Caki2 (cell line): ENCODE results near the gene WNT9A. TPM values are rescaled to one million over a fixed set of nuclear protein-coding genes. Genes with fewer than 3 reads are reported as not detected.

ENCODE experiments used
- DNase-seq: peaks from one replicate; pipeline ENCODE4 v3.0.0-alpha.2; 2015; ENCODE audit warnings: low read depth
- in situ Hi-C: cut with HindIII; loops from 2 replicates; pipeline ENCODE4 v1.10.0; 2016; ENCODE audit warnings: low sequenced_read_pairs, low pct_unique_long_range_greater_than_20kb, mixed read lengths
- total RNA-seq: library from RNA; depleted of rRNA; stranded (reverse); fragments of >200 nt; shearing (Covaris generic); gene quantifications from 2 replicates; pipeline ENCODE4 v1.2.3, GENCODE V29; 2014; ENCODE audit warnings: low replicate concordance

WNT9A gene
- total RNA-seq, 1 experiment from 2014 or later: 1.1 TPM

- in situ Hi-C loops: no loop called here
- no peak for DNase-seq
These were observed 51.7 kb downstream of the WNT9A start for GRCh38 chr1:227895828-227896685.

GRCh38 chr1:227894831-227895451 lies 52.8 kb downstream of the WNT9A start:
- no peak for DNase-seq
- in situ Hi-C loops: no loop called here

- in situ Hi-C loops: no loop called here
- DNase-seq: no peak
These were observed 53.6 kb downstream of the WNT9A start for GRCh38 chr1:227893949-227894721.

- in situ Hi-C loops: no loop called here
- no peak for DNase-seq
These were observed 54.3 kb downstream of the WNT9A start for GRCh38 chr1:227893300-227893948.

GRCh38 chr1:227892489-227893299 lies 55.0 kb downstream of the WNT9A start:
- in situ Hi-C loops: no loop called here
- DNase-seq: no peak

GRCh38 chr1:227891955-227892488 lies 55.7 kb downstream of the WNT9A start:
- no peak for DNase-seq
- in situ Hi-C loops: no loop called here

GRCh38 chr1:227891223-227891954 lies 56.3 kb downstream of the WNT9A start:
- in situ Hi-C loops: no loop called here
- no peak for DNase-seq

- in situ Hi-C loops: no loop called here
- DNase-seq: no peak
These were observed 57.1 kb downstream of the WNT9A start for GRCh38 chr1:227890451-227891222.

- DNase-seq: no peak
- in situ Hi-C loops: no loop called here
These were observed 57.8 kb downstream of the WNT9A start for GRCh38 chr1:227889863-227890405.

- in situ Hi-C loops: no loop called here
- no peak for DNase-seq
These were observed 58.5 kb downstream of the WNT9A start for GRCh38 chr1:227889047-227889862.

- no peak for DNase-seq
- in situ Hi-C loops: no loop called here
These were observed 59.2 kb downstream of the WNT9A start for GRCh38 chr1:227888404-227889046.

- no peak for DNase-seq
- in situ Hi-C loops: no loop called here
These were observed 59.9 kb downstream of the WNT9A start for GRCh38 chr1:227887697-227888403.

GRCh38 chr1:227886993-227887696 lies 60.6 kb downstream of the WNT9A start:
- in situ Hi-C loops: no loop called here
- no peak for DNase-seq

- in situ Hi-C loops: no loop called here
- no peak for DNase-seq
These were observed 61.2 kb downstream of the WNT9A start for GRCh38 chr1:227886503-227886961.
